Brain microvascular endothelial cell (primary cell): ENCODE measurements around the gene VDR.

Experiments used
- DNase-seq: peaks from one replicate; pipeline ENCODE4 v3.0.0-alpha.2; 2020
- H3K27ac ChIP-seq: fragments of 250-450 bp; sonication (Bioruptor Pico); 2 replicates; pipeline ENCODE4 v1.5.1; 2020; ENCODE audit warnings: mild to moderate bottlenecking, moderate library complexity
- H3K27me3 ChIP-seq: fragments of 250-450 bp; sonication (Bioruptor Pico); replicated peaks from 2 replicates; pipeline ENCODE4 v1.5.1; 2020; ENCODE audit warnings: mild to moderate bottlenecking
- H3K36me3 ChIP-seq: fragments of 250-450 bp; sonication (Bioruptor Pico); replicated peaks from 2 replicates; pipeline ENCODE4 v1.5.1; 2020; ENCODE audit warnings: mild to moderate bottlenecking
- H3K4me3 ChIP-seq: 2 replicates; pipeline ENCODE4 v1.5.1; 2011; ENCODE audit warnings: low read depth, mild to moderate bottlenecking, control low read depth, low read length, moderate library complexity
- CTCF ChIP-seq: IDR thresholded peaks from 2 replicates; pipeline ENCODE4 v1.5.1; 2011; ENCODE audit warnings: low read depth, mild to moderate bottlenecking, moderate library complexity, low read length, control low read depth, inconsistent platforms; ENCODE audit errors: missing control alignments
- in situ Hi-C: cut with HindIII; loops from 2 replicates; pipeline ENCODE4 v1.10.0; 2017; ENCODE audit warnings: low sequenced_read_pairs, low pct_ligation_motif_present

VDR gene

GRCh38 chr12:47946413-47947323 lies 41.9 kb upstream of the VDR start:
- TF ChIP-seq CTCF: no peak
- H3K27ac ChIP-seq: no peak overlapping the region
- in situ Hi-C loops: no loop called here
- H3K4me3 ChIP-seq: no peak overlapping the region
- no peaks in the 10 kb centered on the region for H3K27me3 ChIP-seq
- peak; percentile 7 for DNase-seq
- H3K36me3 ChIP-seq: no peaks in the 10 kb centered on the region

GRCh38 chr12:47945341-47945728 lies 40.5 kb upstream of the VDR start:
- in situ Hi-C loops: no loop called here
- no peak overlapping the region for H3K4me3 ChIP-seq
- H3K27ac ChIP-seq: no peak overlapping the region
- no peak for DNase-seq
- peaks cover 2% of the 10 kb centered on the region for H3K27me3 ChIP-seq
- no peaks in the 10 kb centered on the region for H3K36me3 ChIP-seq
- no peak for TF ChIP-seq CTCF

- Histone ChIP-seq H3K27ac (no peak overlapping the region), H3K4me3 (no peak overlapping the region), H3K36me3 (no peaks in the 10 kb centered on the region), H3K27me3 (peaks cover 2% of the 10 kb centered on the region)
- in situ Hi-C loops: no loop called here
- DNase-seq: no peak
- TF ChIP-seq CTCF: no peak
Observed at GRCh38 chr12:47944685-47945340, 40.0 kb upstream of the VDR start.

- H3K27ac ChIP-seq: no peak overlapping the region
- H3K36me3 ChIP-seq: no peaks in the 10 kb centered on the region
- H3K4me3 ChIP-seq: no peak overlapping the region
- peaks cover 2% of the 10 kb centered on the region for H3K27me3 ChIP-seq
- in situ Hi-C loops: no loop called here
- no peak for DNase-seq
- no peak for TF ChIP-seq CTCF
Observed at GRCh38 chr12:47943623-47944340, 39.0 kb upstream of the VDR start.

- no peak for DNase-seq
Observed at GRCh38 chr12:47942614-47943225, 37.9 kb upstream of the VDR start.

More at GRCh38 chr12:47942614-47943225, 37.9 kb upstream of the VDR start:
- Histone ChIP-seq H3K4me3 (no peak overlapping the region), H3K36me3 (no peaks in the 10 kb centered on the region), H3K27me3 (peaks cover 2% of the 10 kb centered on the region), H3K27ac (no peak overlapping the region)
- no peak for TF ChIP-seq CTCF
- in situ Hi-C loops: no loop called here
